Hepatocyte (in vitro differentiated cells): ENCODE measurements around the gene SNRNP70. TPM values are rescaled to one million over a fixed set of nuclear protein-coding genes. Genes with fewer than 3 reads are reported as not detected.

ENCODE experiments used
- DNase-seq: peaks from one replicate; pipeline ENCODE4 v3.0.0-alpha.2; 2016; ENCODE audit warnings: low spot score
- H2AFZ ChIP-seq: fragments of 200-600 bp; sonication (generic); 2 replicates; pipeline ENCODE4 v1.6.0; 2016; ENCODE audit warnings: antibody characterized with exemption, mild to moderate bottlenecking
- H3K27ac ChIP-seq: fragments of 200-600 bp; sonication (generic); 2 replicates; pipeline ENCODE4 v1.5.1; 2016; ENCODE audit warnings: mild to moderate bottlenecking
- H3K27me3 ChIP-seq: fragments of 200-600 bp; sonication (generic); 2 replicates; pipeline ENCODE4 v1.6.1; 2016
- H3K36me3 ChIP-seq: fragments of 200-600 bp; sonication (generic); replicated peaks from 2 replicates; pipeline ENCODE4 v1.5.1; 2016; ENCODE audit warnings: low read depth; ENCODE audit not compliant: insufficient read depth
- H3K4me1 ChIP-seq: fragments of 200-600 bp; sonication (generic); 2 replicates; pipeline ENCODE4 v1.5.1; 2016; ENCODE audit warnings: mild to moderate bottlenecking, moderate library complexity; ENCODE audit not compliant: insufficient read depth
- H3K4me2 ChIP-seq: fragments of 200-600 bp; sonication (generic); 2 replicates; pipeline ENCODE4 v1.6.0; 2016
- H3K4me3 ChIP-seq: fragments of 200-600 bp; sonication (generic); 2 replicates; pipeline ENCODE4 v1.5.1; 2016; ENCODE audit warnings: mild to moderate bottlenecking
- H3K79me2 ChIP-seq: fragments of 200-600 bp; sonication (generic); 2 replicates; pipeline ENCODE4 v1.6.0; 2017; ENCODE audit warnings: mild to moderate bottlenecking
- H3K9me2 ChIP-seq: fragments of 200-600 bp; sonication (generic); replicated peaks from 2 replicates; pipeline ENCODE4 v1.6.0; 2017; ENCODE audit warnings: mild to moderate bottlenecking; ENCODE audit not compliant: insufficient read depth
- H3K9me3 ChIP-seq: fragments of 200-600 bp; sonication (generic); 2 replicates; pipeline ENCODE4 v1.5.1; 2016; ENCODE audit warnings: low read depth, mild to moderate bottlenecking
- H4K20me1 ChIP-seq: fragments of 200-600 bp; sonication (generic); 2 replicates; pipeline ENCODE4 v1.6.0; 2016; ENCODE audit warnings: mild to moderate bottlenecking; ENCODE audit not compliant: insufficient read depth, poor library complexity, severe bottlenecking
- EZH2 ChIP-seq: fragments of 200-600 bp; sonication (generic); IDR thresholded peaks from 2 replicates; pipeline ENCODE4 v1.6.1; 2016; ENCODE audit warnings: antibody characterized with exemption, mild to moderate bottlenecking, borderline replicate concordance
- EZH2phosphoT487 ChIP-seq: fragments of 200-600 bp; sonication (generic); IDR thresholded peaks from one replicate; pipeline ENCODE4 v1.6.1; 2018; ENCODE audit warnings: antibody characterized with exemption, mild to moderate bottlenecking, low read depth, moderate library complexity; ENCODE audit not compliant: unreplicated experiment, severe bottlenecking
- WGBS: methylation state at CpG from one replicate; pipeline ENCODE4 v1.1.6; 2016; ENCODE audit warnings: low lambda C conversion rate; ENCODE audit errors: missing lambda C conversion rate; 5-methylcytosine and 5-hydroxymethylcytosine counted together
- polyA plus RNA-seq: library from polyadenylated mRNA; unstranded; fragments of >200 nt; fragmentation: Nextera tagmentation; extraction: Ambion mirVana; gene quantifications from 2 replicates; pipeline ENCODE4 v1.2.1, GENCODE V29; 2016
- total RNA-seq: library from RNA; depleted of rRNA; stranded (reverse); fragments of >200 nt; gene quantifications from 2 replicates; pipeline ENCODE4 v1.2.3, GENCODE V29; 2014
- TF ChIP-seq, protein P1 (sequence below): fragments of 200-600 bp; sonication (generic); IDR thresholded peaks from 2 replicates; pipeline ENCODE4 v1.5.1; 2016; ENCODE audit warnings: antibody characterized with exemption, mild to moderate bottlenecking; ENCODE audit not compliant: poor library complexity

Gene SNRNP70
- total and polyA plus RNA-seq, 2 experiments from 2014 or later: 190 to 248 TPM

GRCh38 chr19:49101160-49101559 is 15.9 kb downstream of the SNRNP70 start:
- no peaks in the 10 kb centered on the region for H3K27me3 ChIP-seq
- no peak overlapping the region for H3K4me2 ChIP-seq
- H3K27ac ChIP-seq: no peak overlapping the region
- H2AFZ ChIP-seq: no peak overlapping the region
- no peaks in the 10 kb centered on the region for H3K9me3 ChIP-seq
- H3K4me1 ChIP-seq: no peaks in the 10 kb centered on the region
- H3K4me3 ChIP-seq: no peak overlapping the region
- DNase-seq: no peak
- H3K79me2 ChIP-seq: peaks cover 33% of the 10 kb centered on the region
- no peaks in the 10 kb centered on the region for H3K36me3 ChIP-seq
- TF ChIP-seq EZH2phosphoT487 (no peak), EZH2 (no peak)
- TF ChIP-seq, protein P1, sequence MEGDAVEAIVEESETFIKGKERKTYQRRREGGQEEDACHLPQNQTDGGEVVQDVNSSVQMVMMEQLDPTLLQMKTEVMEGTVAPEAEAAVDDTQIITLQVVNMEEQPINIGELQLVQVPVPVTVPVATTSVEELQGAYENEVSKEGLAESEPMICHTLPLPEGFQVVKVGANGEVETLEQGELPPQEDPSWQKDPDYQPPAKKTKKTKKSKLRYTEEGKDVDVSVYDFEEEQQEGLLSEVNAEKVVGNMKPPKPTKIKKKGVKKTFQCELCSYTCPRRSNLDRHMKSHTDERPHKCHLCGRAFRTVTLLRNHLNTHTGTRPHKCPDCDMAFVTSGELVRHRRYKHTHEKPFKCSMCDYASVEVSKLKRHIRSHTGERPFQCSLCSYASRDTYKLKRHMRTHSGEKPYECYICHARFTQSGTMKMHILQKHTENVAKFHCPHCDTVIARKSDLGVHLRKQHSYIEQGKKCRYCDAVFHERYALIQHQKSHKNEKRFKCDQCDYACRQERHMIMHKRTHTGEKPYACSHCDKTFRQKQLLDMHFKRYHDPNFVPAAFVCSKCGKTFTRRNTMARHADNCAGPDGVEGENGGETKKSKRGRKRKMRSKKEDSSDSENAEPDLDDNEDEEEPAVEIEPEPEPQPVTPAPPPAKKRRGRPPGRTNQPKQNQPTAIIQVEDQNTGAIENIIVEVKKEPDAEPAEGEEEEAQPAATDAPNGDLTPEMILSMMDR: no peak
- H3K9me2 ChIP-seq: no peaks in the 10 kb centered on the region
- WGBS: 92% methylated on average over 10 of the region's 12 CpGs
- peaks cover 42% of the 10 kb centered on the region for H4K20me1 ChIP-seq

- no peak for DNase-seq
- H3K4me2 ChIP-seq: no peak overlapping the region
- H3K36me3 ChIP-seq: no peaks in the 10 kb centered on the region
- no peaks in the 10 kb centered on the region for H3K9me3 ChIP-seq
- no peaks in the 10 kb centered on the region for H3K27me3 ChIP-seq
- peaks cover 27% of the 10 kb centered on the region for H3K79me2 ChIP-seq
- H2AFZ ChIP-seq: no peak overlapping the region
- no peak overlapping the region for H3K4me3 ChIP-seq
- H3K4me1 ChIP-seq: no peaks in the 10 kb centered on the region
- TF ChIP-seq, protein P1: no peak
- TF ChIP-seq EZH2 (no peak), EZH2phosphoT487 (no peak)
- no peak overlapping the region for H3K27ac ChIP-seq
- H4K20me1 ChIP-seq: peaks cover 44% of the 10 kb centered on the region
- WGBS: 96% methylated on average over 12 of the region's 12 CpGs
- no peaks in the 10 kb centered on the region for H3K9me2 ChIP-seq
Measured at GRCh38 chr19:49102303-49102702, 17.1 kb downstream of the SNRNP70 start.

GRCh38 chr19:49103331-49104085 is 18.3 kb downstream of the SNRNP70 start:
- DNase-seq: no peak
- TF ChIP-seq, protein P1: no peak
- TF ChIP-seq EZH2phosphoT487 (no peak), EZH2 (no peak)
- H3K9me3 ChIP-seq: no peaks in the 10 kb centered on the region
- no peak overlapping the region for H3K4me2 ChIP-seq
- H3K9me2 ChIP-seq: no peaks in the 10 kb centered on the region
- peaks cover 19% of the 10 kb centered on the region for H3K79me2 ChIP-seq
- H3K4me3 ChIP-seq: no peak overlapping the region
- no peak overlapping the region for H3K27ac ChIP-seq
- no peaks in the 10 kb centered on the region for H3K36me3 ChIP-seq
- WGBS: 92% methylated on average over 12 of the region's 33 CpGs
- H2AFZ ChIP-seq: no peak overlapping the region
- H3K27me3 ChIP-seq: no peaks in the 10 kb centered on the region
- H3K4me1 ChIP-seq: no peaks in the 10 kb centered on the region
- H4K20me1 ChIP-seq: peaks cover 33% of the 10 kb centered on the region
